ENCODE data around the gene PSD2. TPM values are rescaled to one million over a fixed set of nuclear protein-coding genes. Genes with fewer than 3 reads are reported as not detected.

Gene PSD2
- total and polyA plus RNA-seq, 2 experiments from 2014 or later: 0.08 to 0.10 TPM

DNA sequence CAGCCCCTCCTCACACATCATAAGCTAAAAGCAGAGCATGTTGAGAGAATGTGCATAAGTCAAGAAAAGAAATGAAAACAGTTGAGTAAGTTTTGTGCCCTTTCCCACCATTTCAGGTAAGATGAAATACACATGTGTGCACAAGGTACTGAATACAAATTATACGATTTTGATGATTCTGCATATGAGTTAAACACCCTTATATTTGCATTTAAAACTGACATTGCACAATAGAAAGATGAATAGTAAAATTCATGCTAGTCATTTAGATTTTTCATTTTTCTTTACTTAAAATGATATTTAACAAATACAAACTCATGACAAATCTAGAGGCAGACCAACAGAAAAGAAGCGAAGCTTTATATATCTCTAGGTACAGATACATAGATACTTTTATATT, 24.9 kb upstream of the PSD2 start (continued):
- TF ChIP-seq ZNF331 (CRISPR knock-in tag; IDR thresholded peaks at IDR 0.05; ENCODE audit: low read depth): no peak
- no peak for TF ChIP-seq EZH2 (IDR thresholded peaks at IDR 0.05; ENCODE audit: low read depth, unreplicated experiment)
- no peak for TF ChIP-seq EZH2phosphoT487 (IDR thresholded peaks at IDR 0.05; ENCODE audit: unreplicated experiment)
- TF ChIP-seq, protein P1, sequence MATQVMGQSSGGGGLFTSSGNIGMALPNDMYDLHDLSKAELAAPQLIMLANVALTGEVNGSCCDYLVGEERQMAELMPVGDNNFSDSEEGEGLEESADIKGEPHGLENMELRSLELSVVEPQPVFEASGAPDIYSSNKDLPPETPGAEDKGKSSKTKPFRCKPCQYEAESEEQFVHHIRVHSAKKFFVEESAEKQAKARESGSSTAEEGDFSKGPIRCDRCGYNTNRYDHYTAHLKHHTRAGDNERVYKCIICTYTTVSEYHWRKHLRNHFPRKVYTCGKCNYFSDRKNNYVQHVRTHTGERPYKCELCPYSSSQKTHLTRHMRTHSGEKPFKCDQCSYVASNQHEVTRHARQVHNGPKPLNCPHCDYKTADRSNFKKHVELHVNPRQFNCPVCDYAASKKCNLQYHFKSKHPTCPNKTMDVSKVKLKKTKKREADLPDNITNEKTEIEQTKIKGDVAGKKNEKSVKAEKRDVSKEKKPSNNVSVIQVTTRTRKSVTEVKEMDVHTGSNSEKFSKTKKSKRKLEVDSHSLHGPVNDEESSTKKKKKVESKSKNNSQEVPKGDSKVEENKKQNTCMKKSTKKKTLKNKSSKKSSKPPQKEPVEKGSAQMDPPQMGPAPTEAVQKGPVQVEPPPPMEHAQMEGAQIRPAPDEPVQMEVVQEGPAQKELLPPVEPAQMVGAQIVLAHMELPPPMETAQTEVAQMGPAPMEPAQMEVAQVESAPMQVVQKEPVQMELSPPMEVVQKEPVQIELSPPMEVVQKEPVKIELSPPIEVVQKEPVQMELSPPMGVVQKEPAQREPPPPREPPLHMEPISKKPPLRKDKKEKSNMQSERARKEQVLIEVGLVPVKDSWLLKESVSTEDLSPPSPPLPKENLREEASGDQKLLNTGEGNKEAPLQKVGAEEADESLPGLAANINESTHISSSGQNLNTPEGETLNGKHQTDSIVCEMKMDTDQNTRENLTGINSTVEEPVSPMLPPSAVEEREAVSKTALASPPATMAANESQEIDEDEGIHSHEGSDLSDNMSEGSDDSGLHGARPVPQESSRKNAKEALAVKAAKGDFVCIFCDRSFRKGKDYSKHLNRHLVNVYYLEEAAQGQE (IDR thresholded peaks at IDR 0.05; ENCODE audit: unreplicated experiment): no peak
- no peak for TF ChIP-seq JUNB (IDR thresholded peaks at IDR 0.05; ENCODE audit: unreplicated experiment)
- no peak for TF ChIP-seq ETS1 (IDR thresholded peaks at IDR 0.05)
- no peak for TF ChIP-seq STAT1 (IDR thresholded peaks at IDR 0.05; ENCODE audit: unreplicated experiment)
- TF ChIP-seq POLR2AphosphoS5 (IDR thresholded peaks at IDR 0.05; ENCODE audit: low read depth): no peak
- no peak for TF ChIP-seq ZNF114 (CRISPR knock-in tag; IDR thresholded peaks at IDR 0.05)

DNA sequence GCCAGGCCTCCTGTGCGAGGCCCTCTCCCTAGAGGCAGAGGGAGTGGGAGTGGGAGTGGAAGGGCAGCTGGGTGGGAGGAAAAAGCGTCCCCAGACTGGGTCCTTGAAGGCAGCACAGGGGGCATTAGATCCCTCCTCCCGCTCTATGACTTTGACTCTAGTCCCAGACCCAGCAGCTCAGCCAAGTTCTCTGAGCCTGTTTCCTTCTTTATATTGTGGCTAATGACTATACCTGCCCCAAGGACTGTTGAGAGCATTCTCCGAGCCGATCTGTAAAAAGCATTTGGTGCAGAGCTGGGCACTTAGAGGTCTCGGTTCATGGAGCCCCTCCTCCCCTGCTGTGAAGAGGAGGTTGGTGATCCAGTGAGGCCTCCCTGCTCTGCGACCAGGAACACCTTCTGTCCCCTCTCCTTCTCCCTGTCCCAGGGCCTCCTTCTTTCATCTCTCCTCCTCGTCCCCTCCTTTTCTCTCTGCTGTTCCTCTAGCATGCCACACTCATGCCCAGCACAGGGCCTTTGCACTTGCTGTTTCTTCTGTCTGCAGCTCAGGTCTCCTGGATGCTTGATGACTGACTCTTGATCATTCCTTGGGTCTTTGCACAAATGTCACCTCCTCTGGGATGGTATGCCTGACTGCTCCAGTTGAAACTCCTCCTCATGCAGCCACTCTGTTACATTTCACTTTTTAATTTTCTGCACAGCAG, 23.4 kb upstream of the PSD2 start:
- Histone ChIP-seq H3F3A (replicated peaks; ENCODE audit: low read depth) (no peaks in the 10 kb centered on the region), H4K20me1 (replicated peaks; ENCODE audit: insufficient read depth) (no peaks in the 10 kb centered on the region), H3K4me2 (no peak overlapping the region), H3K4me1 (ENCODE audit: insufficient read depth) (0 out of 2 replicates have a peak, but pooled peaks cover 4% of the 10 kb centered on the region), H3K4me3 (no peak overlapping the region), H3K27ac (ENCODE audit: low read depth) (no peak overlapping the region), H3K9me2 (ENCODE audit: insufficient read depth) (no peaks in the 10 kb centered on the region), H3K79me2 (replicated peaks; ENCODE audit: insufficient read depth) (no peaks in the 10 kb centered on the region), H3K36me3 (ENCODE audit: insufficient read depth) (no peaks in the 10 kb centered on the region), H2AFZ (no peak overlapping the region), H3K27me3 (ENCODE audit: insufficient read depth) (peaks cover 4% of the 10 kb centered on the region; the same call in 1 of the 2 replicates)
- H3K27ac Mint-ChIP-seq: no peak overlapping the region
- no peak overlapping the region; the same call in 2 of the 3 replicates for H3K4me3 Mint-ChIP-seq
- H3K36me3 Mint-ChIP-seq (ENCODE audit: low read depth): no peaks in the 10 kb centered on the region; the same call in 2 of the 3 replicates
- peaks cover 9% of the 10 kb centered on the region for H3K4me1 Mint-ChIP-seq
- peaks cover 27% of the 10 kb centered on the region for H3K27me3 Mint-ChIP-seq (ENCODE audit: insufficient read depth, low read depth, poor library complexity)
- no peaks in the 10 kb centered on the region for H3K9me3 Mint-ChIP-seq
- ATAC-seq (no peak), DNase-seq (ENCODE audit: low spot score) (no peak)
- TF ChIP-seq NANOG (IDR thresholded peaks at IDR 0.05; ENCODE audit: borderline replicate concordance) (no peak), EZH2phosphoT487 (IDR thresholded peaks at IDR 0.05; ENCODE audit: unreplicated experiment) (no peak), ZNF462 (CRISPR knock-in tag; IDR thresholded peaks at IDR 0.05) (no peak), ETS1 (IDR thresholded peaks at IDR 0.05) (no peak), EZH2 (IDR thresholded peaks at IDR 0.05; ENCODE audit: low read depth, unreplicated experiment) (no peak), CREB1 (CRISPR knock-in tag; IDR thresholded peaks at IDR 0.05; ENCODE audit: low read depth) (no peak)
